ENCODE measurements around the gene P2RY2.

P2RY2 gene

GRCh38 chr11:73178681-73179080, 39.4 kb upstream of the P2RY2 start:
- TF ChIP-seq GATA1 (IDR thresholded peaks at IDR 0.05; ENCODE audit: low read depth, low read length) (no peak), POLR2A (IDR thresholded peaks at IDR 0.05; ENCODE audit: low read length) (no peak)
- no peak for DNase-seq

- peak; percentile 93 to 97 for DNase-seq
- TF ChIP-seq GATA1 (IDR thresholded peaks at IDR 0.05; ENCODE audit: low read depth, low read length) (peak; percentile 34), POLR2A (IDR thresholded peaks at IDR 0.05; ENCODE audit: low read length) (peak; percentile 40)
These were observed 35.2 kb upstream of the P2RY2 start for GRCh38 chr11:73182824-73183321.

- no peak for TF ChIP-seq POLR2A (IDR thresholded peaks at IDR 0.05; ENCODE audit: low read length)
- no peak for TF ChIP-seq GATA1 (IDR thresholded peaks at IDR 0.05; ENCODE audit: low read depth, low read length)
- DNase-seq = peak; percentile 59 to 70
These were observed 33.0 kb upstream of the P2RY2 start for GRCh38 chr11:73184953-73185671.

GRCh38 chr11:73185680-73186293, 32.3 kb upstream of the P2RY2 start:
- no peak for TF ChIP-seq GATA1 (IDR thresholded peaks at IDR 0.05; ENCODE audit: low read depth, low read length)
- no peak for TF ChIP-seq POLR2A (IDR thresholded peaks at IDR 0.05; ENCODE audit: low read length)
- DNase-seq = no peak

- no peak for TF ChIP-seq POLR2A (IDR thresholded peaks at IDR 0.05; ENCODE audit: low read length)
- TF ChIP-seq GATA1 (IDR thresholded peaks at IDR 0.05; ENCODE audit: low read depth, low read length) = no peak
- no peak for DNase-seq
These were observed 31.7 kb upstream of the P2RY2 start for GRCh38 chr11:73186294-73186850.

GRCh38 chr11:73186886-73187285, 31.2 kb upstream of the P2RY2 start:
- DNase-seq = no peak
- TF ChIP-seq POLR2A (IDR thresholded peaks at IDR 0.05; ENCODE audit: low read length) (no peak), GATA1 (IDR thresholded peaks at IDR 0.05; ENCODE audit: low read depth, low read length) (no peak)

- TF ChIP-seq POLR2A (IDR thresholded peaks at IDR 0.05; ENCODE audit: low read length) = no peak
- no peak for TF ChIP-seq GATA1 (IDR thresholded peaks at IDR 0.05; ENCODE audit: low read depth, low read length)
- no peak for DNase-seq
These were observed 30.2 kb upstream of the P2RY2 start for GRCh38 chr11:73187854-73188253.

- no peak for TF ChIP-seq POLR2A (IDR thresholded peaks at IDR 0.05; ENCODE audit: low read length)
- TF ChIP-seq GATA1 (IDR thresholded peaks at IDR 0.05; ENCODE audit: low read depth, low read length) = no peak
These were observed 29.8 kb upstream of the P2RY2 start for GRCh38 chr11:73188301-73188700.

GRCh38 chr11:73189315-73189714, 28.8 kb upstream of the P2RY2 start:
- DNase-seq = no peak
- TF ChIP-seq POLR2A (IDR thresholded peaks at IDR 0.05; ENCODE audit: low read length) = no peak
- TF ChIP-seq GATA1 (IDR thresholded peaks at IDR 0.05; ENCODE audit: low read depth, low read length) = no peak

More at GRCh38 chr11:73188301-73188700, 29.8 kb upstream of the P2RY2 start:
- DNase-seq = no peak

GRCh38 chr11:73189723-73190556, 28.1 kb upstream of the P2RY2 start:
- no peak for DNase-seq
- no peak for TF ChIP-seq POLR2A (IDR thresholded peaks at IDR 0.05; ENCODE audit: low read length)
- TF ChIP-seq GATA1 (IDR thresholded peaks at IDR 0.05; ENCODE audit: low read depth, low read length) = no peak

- no peak for TF ChIP-seq GATA1 (IDR thresholded peaks at IDR 0.05; ENCODE audit: low read depth, low read length)
- TF ChIP-seq POLR2A (IDR thresholded peaks at IDR 0.05; ENCODE audit: low read length) = no peak
- no peak for DNase-seq
These were observed 27.6 kb upstream of the P2RY2 start for GRCh38 chr11:73190557-73190885.

- no peak for DNase-seq
- TF ChIP-seq POLR2A (IDR thresholded peaks at IDR 0.05; ENCODE audit: low read length) (no peak), GATA1 (IDR thresholded peaks at IDR 0.05; ENCODE audit: low read depth, low read length) (no peak)
These were observed 26.9 kb upstream of the P2RY2 start for GRCh38 chr11:73191151-73191550.

- TF ChIP-seq GATA1 (IDR thresholded peaks at IDR 0.05; ENCODE audit: low read depth, low read length) = no peak
- no peak for TF ChIP-seq POLR2A (IDR thresholded peaks at IDR 0.05; ENCODE audit: low read length)
- no peak for DNase-seq
These were observed 25.8 kb upstream of the P2RY2 start for GRCh38 chr11:73192272-73192671.

Measured in erythroblast (primary cell).